ENCODE results near the gene CDH22.

The CDH22 gene

GRCh38 chr20:46296526-46297250, 11.6 kb downstream of the CDH22 start:
- DNase-seq, result no peak

GRCh38 chr20:46293084-46293483, 15.2 kb downstream of the CDH22 start:
- DNase-seq, result peak; percentile 78

GRCh38 chr20:46291401-46291800, 16.9 kb downstream of the CDH22 start:
- no peak for DNase-seq

- DNase-seq, result no peak
Observed at GRCh38 chr20:46289432-46289831, 18.9 kb downstream of the CDH22 start.

DNA sequence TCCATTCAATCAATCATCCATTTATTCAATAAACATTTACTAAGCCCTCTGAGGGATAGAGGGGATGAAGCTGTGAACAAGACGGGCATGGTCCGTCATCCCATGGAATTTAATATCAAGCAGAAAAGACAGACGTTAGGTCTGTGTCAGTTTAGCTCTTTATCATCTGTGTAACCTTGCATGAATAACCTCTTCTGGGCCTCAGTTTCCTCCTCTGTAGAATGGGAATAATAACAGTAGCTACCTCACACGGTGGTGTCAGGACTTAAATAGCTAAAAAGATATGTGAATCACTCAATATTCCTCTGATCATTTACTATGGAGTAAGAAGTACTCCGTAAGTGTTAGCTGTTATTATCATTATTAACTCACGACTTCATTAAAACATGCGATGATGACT, 21.3 kb downstream of the CDH22 start:
- no peak for DNase-seq

- no peak for DNase-seq
Observed at GRCh38 chr20:46286382-46286781, 21.9 kb downstream of the CDH22 start.

GRCh38 chr20:46285740-46286139, 22.6 kb downstream of the CDH22 start:
- no peak for DNase-seq

GRCh38 chr20:46285072-46285471, 23.2 kb downstream of the CDH22 start:
- no peak for DNase-seq

GRCh38 chr20:46284040-46284427, 24.3 kb downstream of the CDH22 start:
- DNase-seq, result no peak

DNA sequence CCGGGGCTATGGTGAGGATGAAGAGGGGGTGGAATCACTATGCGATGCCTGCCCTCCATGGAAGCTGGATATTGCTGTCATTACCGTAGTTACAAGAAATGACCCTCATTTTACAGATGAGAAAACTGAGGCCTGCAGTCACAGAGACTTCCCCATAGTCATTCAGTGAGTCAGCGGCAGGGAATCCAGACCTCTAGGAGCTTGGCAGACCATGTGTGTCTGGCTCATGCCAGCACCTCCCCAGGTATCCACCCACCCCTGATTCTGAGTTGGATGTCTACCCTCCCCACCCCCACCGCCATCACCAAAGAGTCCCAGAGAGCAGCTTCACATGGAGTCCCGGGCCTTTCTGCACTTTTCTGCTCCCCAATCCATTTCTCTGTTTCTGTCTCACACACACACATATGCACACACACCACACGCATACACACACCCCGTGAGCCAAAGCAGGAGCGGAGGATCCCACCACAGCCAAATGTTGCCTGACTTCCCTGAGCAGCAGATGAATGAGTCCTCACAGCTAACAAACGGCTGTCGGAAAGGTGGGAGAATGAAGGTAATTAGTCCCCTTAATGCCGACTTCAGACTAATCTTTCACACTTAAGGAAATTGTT, 24.8 kb downstream of the CDH22 start:
- no peak for DNase-seq

- DNase-seq, result no peak
Observed at GRCh38 chr20:46282669-46283068, 25.6 kb downstream of the CDH22 start.

DNA sequence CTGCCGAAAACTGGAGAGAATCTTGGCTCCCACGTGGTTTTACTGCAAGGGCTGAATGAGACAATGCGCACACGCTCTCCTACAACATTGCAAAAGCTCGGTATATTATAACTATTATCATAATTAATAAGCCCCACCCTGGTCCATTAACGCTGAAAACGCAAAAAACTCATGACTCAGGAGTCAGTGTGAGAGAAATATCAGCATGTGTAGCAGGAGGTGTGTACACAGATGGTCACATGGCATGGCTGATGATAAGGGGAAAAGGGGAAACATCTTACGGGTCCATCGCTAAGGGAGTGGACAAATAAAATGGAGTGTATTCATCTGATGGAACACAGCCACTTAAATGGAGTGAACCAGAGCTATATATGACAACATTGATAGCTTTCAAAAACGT, 29.2 kb downstream of the CDH22 start:
- DNase-seq, result peak; percentile 10

- no peak for DNase-seq
Observed at GRCh38 chr20:46277602-46278001, 30.7 kb downstream of the CDH22 start.

GRCh38 chr20:46276531-46276930, 31.8 kb downstream of the CDH22 start:
- DNase-seq, result no peak

DNA sequence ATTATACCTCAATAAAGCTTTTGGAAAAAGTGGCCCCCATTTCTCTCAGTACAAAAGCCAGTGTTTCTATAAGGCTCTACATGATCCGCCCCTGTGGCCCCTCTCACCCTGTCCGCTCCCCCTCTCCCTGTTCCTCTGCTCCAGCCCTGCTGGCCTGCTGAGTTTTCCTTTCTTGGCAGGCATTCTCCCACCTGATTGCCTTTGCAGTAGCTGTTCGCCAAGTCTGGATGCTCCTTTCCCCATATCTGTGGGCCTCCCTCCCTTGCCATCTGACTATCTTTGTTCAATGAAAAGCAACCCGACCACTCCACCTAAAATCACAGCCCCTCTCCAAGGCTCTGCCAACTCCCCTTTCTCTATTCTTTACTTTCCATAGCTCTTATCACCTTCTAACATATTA, 33.2 kb downstream of the CDH22 start:
- DNase-seq, result no peak

DNA sequence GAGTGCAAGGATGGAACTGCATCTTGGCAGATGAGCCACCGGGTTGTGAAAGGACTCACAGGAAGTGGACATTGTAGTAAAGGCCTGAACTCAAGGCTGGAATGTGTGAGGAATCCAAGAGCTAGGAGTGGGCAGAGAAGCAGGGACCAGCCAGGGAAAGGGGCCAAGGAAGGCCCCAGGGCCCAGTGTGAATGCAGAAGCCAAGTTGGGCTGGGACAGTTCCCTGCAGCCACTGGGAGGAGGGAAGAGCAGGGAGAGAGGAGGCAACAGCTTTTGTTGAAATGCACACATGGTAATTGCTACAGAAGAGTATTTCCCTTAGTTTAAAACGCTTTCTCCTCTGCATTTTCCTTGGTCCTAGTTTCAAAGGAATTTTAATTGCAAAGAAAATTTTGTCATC, 34.6 kb downstream of the CDH22 start:
- no peak for DNase-seq

DNA sequence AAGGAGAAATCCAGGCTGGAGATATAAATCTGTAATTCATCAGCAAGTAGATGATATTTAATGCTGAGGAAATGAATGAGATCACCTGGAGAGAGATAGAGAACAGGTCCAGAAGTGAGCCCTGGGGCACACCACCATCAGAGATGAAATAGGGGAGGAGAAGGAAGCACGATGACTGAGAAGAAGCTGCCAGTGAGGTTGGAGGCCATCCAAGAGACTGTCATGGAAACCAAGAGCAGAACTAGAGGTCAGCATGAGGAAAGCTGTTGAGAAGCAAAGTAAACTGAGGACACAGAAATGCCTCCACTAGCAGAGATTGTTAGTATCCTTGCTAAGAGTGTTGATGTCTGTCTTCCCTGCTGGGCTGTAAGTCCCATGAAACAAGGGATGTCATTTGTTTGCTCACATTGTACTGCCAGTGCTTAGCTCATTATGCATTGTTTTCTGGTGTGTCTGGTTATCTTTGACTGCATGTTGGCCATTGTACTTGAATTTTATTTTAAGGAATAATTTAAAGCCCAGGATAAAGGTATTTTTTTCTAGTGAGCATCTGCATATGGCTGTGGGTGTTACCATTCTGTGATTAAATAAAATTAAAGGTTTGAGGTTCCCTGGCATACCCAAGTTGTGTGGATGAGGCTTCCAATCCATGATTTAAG, 35.8 kb downstream of the CDH22 start:
- DNase-seq, result no peak

DNA sequence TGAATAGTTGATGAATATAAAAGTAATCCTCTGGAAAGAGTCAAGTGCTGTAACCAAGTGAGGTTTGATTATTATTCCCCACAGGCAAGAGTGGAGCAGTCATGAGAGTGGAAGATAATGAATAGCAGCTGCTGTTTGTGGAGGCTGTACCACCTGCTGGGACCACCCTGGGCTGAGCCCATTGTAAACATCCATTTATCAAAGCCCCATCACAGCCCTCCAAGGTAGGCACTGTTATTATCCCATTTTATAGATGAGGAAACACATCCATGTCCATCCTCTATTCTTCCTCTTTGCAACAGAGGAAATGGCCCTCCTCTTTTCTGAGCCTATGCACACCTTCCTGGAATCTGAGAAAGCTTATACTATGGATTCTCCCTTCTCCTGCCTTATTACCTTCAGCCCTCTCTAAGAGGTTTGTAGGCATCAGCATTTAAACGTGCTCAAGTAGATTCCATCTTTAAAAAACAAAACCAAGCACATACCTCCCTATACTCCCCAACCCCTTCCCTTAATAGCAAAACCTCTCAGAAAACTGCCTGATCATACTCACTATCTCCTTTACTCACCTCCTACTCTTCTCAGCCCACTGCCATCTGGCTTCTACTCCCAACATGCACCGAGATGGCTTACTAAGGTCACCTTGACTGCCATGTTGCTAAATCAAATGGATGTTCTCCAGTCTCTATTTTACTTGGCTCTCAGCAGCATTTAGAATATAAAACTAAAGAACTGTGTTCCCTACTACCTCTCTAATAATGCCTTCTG, 37.1 kb downstream of the CDH22 start:
- no peak for DNase-seq

- no peak for DNase-seq
Observed at GRCh38 chr20:46269372-46269771, 38.9 kb downstream of the CDH22 start.

DNA sequence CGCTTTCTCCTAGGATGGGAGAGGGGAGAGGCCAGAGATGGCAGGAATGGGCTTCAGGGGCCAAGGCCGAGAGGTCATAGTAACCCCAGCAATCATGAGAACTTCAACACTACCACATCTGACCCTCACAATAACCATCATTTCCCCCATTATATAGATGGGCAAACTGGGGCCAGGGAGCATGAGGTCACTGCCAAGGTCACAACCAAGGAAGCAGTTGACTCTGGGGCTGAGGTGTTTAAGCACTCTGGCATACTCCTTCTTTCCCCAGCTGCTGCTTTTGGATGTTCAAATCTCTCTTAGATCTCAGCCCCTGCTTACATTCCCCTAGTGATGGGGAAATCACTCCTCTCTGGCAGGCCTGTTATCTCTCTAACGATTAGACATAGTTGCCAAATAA, 39.6 kb downstream of the CDH22 start:
- no peak for DNase-seq

- DNase-seq, result no peak
Observed at GRCh38 chr20:46268131-46268614, 40.1 kb downstream of the CDH22 start.

- DNase-seq, result no peak
Observed at GRCh38 chr20:46267108-46268105, 40.9 kb downstream of the CDH22 start.

Data from hematopoietic multipotent progenitor cell treated with erythropoietin and hydrocortisone succinate and interleukin-3 and kit ligand, for 6 days (in vitro differentiated cells).